HG02798 (cell line): Measurements from ENCODE around the gene FAM131A.
A peak's percentile ranks its signal among the peaks of the same experiment; 100 is the strongest.

ENCODE experiments used
- ATAC-seq: cut with Tn5 transposase; IDR thresholded peaks from one replicate; pipeline ENCODE4 v1.9.1; 2021; ENCODE audit warnings: mild to moderate bottlenecking; ENCODE audit not compliant: unreplicated experiment, poor library complexity

Gene FAM131A, protein sequence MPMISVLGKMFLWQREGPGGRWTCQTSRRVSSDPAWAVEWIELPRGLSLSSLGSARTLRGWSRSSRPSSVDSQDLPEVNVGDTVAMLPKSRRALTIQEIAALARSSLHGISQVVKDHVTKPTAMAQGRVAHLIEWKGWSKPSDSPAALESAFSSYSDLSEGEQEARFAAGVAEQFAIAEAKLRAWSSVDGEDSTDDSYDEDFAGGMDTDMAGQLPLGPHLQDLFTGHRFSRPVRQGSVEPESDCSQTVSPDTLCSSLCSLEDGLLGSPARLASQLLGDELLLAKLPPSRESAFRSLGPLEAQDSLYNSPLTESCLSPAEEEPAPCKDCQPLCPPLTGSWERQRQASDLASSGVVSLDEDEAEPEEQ

DNA sequence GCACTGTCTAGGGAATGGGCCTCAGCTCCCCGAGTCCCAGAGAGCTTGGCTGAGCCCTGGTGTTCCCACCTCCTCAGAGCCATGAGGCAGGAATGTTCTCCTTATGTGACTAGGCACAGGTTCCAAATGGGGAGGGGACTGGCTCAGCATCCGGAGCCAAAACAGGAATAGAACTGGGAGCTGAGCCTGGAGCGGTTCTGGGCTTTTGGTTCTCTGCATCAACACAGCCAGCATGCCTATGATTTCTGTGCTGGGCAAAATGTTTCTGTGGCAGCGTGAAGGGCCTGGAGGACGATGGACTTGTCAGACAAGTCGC lies at the start of gene FAM131A:
FAM131A (plus strand) TSS at position 202 of the 316 bp plus-strand sequence; CDS start at position 233, 31 bp downstream.
- ATAC-seq, result no peak

DNA sequence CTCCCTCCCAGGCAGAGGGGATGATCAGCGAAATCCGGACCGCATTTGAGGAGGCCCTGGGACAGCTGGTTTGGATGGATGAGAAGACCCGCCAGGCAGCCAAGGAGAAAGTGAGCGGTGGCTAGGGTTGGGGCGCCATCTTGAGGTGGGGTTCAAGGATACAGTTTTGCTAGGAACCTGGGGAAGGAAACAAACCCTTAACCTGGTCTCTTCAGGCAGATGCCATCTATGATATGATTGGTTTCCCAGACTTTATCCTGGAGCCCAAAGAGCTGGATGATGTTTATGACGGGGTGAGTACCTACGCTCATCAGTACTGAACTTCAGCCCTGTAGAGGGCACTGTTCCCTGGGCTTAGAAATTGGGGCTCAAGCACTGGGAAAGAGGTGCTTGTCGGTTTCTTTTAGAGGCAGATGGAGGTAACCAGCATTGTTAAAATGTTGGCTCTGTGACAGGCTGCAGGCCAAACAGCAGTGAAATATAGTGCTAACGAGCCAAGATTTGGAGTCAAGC lies 47.9 kb upstream of the FAM131A start:
- no peak for ATAC-seq

DNA sequence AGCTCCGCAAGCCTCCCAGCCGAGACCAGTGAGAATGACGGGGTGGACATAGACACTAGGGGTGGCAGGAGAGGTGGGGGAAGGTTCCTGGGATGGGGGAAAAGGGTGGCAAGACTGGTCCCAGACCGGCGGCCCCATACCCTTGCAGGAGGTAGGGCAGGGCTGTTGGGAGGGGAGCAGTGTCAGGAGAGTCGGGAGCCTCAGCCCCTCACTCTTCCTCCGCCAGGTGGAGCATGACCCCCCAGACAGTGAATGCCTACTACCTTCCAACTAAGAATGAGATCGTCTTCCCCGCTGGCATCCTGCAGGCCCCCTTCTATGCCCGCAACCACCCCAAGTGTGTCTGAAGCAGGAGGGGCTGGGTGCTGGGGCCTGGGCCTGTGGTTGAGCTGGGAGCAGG lies 47.1 kb upstream of the FAM131A start:
- no peak for ATAC-seq

DNA sequence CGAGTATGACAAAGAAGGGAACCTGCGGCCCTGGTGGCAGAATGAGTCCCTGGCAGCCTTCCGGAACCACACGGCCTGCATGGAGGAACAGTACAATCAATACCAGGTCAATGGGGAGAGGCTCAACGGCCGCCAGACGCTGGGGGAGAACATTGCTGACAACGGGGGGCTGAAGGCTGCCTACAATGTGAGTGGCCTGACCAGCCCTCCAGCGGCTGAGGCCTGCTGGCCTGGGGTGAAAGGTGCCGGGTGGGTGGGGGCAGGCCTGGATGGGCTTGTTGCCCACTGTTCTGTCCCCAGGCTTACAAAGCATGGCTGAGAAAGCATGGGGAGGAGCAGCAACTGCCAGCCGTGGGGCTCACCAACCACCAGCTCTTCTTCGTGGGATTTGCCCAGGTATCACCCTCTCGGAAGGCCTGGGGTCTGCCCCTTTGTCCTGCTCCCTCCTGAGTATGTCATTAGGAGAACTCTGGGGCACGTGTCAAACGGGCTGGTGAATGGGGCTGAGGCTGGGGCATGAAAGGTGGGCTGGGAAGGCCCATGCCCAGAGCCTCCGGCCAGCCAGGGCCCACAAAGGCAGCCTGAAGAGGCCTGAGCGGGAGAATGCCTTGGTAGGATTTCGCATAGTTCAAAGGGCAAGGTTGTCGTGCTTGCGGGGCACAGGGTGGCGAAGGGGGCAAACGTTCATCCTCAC lies 46.2 kb upstream of the FAM131A start:
- ATAC-seq, result no peak

DNA sequence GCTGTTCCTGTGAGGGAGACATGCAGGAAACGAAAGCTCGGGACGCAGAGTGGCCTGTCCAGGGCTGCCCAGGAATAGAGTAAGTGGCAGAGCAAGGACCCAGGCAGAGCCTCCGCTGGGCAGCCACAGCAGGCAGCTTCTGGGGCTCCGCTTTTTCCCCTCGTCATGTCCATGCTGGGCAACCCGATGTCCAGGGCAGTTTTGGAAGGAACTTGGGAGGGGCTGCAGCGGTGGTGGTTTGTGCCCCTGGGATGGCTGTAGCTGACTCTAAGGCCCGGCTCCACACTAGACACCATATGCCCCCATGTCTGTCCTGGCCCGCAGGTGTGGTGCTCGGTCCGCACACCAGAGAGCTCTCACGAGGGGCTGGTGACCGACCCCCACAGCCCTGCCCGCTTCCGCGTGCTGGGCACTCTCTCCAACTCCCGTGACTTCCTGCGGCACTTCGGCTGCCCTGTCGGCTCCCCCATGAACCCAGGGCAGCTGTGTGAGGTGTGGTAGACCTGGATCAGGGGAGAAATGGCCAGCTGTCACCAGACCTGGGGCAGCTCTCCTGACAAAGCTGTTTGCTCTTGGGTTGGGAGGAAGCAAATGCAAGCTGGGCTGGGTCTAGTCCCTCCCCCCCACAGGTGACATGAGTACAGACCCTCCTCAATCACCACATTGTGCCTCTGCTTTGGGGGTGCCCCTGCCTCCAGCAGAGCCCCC lies 45.5 kb upstream of the FAM131A start:
- ATAC-seq, result no peak

DNA sequence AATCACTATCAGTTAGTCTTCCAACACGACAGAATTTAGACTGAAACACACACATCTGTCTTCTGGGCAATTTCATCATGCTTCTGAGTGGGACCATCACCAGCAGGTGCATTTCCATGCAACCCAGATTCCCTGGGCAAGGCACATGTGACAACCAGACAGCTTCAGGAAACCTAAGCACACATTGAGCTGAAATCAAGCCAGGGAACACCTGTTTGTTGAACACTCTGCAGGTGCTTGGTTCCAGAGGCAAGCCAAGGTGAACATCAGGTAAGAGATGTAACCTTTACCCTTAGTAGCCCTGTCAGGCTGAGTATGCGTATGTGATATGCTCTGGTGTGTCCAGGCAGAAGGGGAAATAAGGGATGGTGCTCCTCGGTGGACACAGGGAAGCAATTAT lies 41.6 kb upstream of the FAM131A start:
- ATAC-seq, result no peak

DNA sequence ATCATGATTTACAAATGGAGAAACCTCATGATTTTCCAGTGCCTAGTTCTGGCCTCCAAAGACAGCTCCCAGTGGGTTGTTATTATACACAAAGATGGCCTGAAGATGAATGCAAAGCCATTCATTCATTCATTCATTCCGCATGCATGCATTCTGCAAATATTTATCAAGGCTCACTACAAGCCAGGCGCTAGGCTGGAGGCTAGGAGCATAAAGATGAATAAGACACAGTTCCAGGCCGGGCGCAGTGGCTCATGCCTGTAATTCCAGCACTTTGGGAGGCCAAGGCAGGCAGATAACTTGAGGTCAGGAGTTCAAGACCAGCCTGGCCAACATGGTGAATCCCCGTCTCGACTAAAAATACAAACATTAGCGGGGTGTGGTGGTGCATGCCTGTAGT lies 40.8 kb upstream of the FAM131A start:
- no peak for ATAC-seq

DNA sequence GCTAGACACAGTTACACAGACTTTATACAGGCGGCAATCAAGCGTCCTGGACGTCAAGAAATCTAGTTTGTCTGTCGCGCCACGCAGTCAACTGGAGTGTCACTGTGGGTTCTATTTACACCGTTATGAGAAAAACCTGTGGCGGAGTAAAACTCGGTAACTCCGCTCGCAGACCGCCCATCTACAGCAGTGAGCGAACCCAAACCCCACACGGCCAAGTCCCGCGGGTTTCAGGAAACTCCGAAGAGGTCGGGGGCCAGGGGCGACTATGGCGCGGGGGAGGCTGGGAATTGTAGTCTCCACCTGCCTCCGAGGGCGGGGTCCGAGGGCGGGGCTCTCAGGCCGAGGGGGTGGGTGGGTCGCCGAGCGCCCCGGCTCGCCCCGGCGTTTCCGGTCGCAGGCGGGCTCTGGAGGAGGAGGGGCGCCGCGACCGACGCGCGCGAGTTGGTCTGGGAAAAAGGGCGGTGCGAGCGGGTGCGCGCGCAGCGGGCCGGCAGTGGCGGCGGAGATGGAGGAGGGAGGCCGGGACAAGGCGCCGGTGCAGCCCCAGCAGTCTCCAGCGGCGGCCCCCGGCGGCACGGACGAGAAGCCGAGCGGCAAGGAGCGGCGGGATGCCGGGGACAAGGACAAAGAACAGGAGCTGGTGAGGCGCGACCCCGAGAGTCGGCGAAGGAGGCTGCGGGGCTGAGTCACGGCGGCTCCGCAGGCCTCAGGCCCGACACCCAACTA lies 38.5 kb upstream of the FAM131A start, which contains the start of gene PSMD2:
PSMD2 (plus strand) TSS at position 483 of the 729 bp plus-strand sequence; CDS start at position 509, 26 bp downstream.
- peak; percentile 95 for ATAC-seq

DNA sequence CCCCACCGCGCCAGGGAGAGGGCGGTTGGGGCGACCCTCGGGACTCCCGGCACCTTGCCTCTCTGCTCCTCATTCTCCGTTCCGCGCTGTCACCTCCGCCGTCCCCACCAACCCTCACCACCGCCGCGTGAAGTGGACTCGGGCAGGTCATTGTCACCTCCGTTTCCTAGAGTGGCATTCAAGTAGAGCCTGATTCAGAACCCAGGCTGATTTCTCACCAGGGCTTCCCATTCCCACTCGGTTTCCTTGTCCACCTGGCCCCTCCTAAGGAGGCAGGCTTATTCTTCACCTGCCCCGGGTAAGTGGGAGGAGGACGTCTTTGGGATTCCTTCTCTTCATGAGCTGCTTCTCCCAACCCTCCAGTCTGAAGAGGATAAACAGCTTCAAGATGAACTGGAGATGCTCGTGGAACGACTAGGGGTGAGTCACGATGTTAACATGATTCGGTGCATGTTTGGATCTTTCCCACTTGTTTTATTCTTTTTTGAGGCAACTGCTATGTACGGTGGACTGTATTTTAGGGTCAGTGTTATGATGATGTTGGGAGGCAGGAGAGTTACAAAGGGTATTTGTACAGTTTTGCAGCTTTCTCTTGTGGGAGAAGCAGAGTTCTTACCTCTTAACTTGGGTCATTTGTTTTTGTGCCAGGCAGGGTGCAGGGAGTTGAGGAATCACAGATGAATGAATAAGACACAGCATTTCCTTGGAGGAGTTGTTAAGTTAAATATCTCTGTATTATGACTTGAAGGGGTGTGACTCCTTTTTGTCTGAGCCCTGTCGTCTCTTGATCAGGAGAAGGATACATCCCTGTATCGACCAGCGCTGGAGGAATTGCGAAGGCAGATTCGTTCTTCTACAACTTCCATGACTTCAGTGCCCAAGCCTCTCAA lies 37.7 kb upstream of the FAM131A start:
- no peak for ATAC-seq

DNA sequence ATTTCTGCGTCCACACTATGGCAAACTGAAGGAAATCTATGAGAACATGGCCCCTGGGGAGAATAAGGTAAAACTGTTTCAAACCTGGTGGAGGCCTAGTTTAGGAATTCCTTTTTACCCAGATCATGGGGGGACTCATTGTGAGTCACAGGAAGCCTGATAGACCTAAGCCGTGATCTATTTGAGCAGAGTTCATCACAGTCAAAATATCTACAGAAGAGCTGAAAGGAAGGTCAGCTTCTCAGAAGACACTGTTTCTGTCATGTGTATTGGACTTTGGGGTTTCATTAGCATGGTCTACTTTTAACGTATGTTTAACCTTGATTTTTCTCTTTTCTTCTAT lies 37.1 kb upstream of the FAM131A start:
- no peak for ATAC-seq

DNA sequence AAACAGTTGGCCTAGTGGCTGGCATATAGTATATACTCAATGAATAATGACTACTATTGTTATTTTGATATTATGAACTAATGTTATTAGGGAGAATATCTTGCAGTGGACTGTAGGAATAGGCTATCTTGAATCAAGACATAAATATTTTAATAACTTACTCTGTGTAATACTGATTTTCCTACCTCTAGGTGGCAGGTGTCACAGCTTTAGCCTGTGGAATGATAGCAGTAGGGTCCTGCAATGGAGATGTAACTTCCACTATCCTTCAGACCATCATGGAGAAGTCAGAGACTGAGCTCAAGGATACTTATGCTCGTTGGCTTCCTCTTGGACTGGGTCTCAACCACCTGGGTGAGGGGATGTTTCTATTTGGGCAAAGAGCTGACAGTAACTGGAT lies 31.8 kb upstream of the FAM131A start:
- ATAC-seq, result no peak

DNA sequence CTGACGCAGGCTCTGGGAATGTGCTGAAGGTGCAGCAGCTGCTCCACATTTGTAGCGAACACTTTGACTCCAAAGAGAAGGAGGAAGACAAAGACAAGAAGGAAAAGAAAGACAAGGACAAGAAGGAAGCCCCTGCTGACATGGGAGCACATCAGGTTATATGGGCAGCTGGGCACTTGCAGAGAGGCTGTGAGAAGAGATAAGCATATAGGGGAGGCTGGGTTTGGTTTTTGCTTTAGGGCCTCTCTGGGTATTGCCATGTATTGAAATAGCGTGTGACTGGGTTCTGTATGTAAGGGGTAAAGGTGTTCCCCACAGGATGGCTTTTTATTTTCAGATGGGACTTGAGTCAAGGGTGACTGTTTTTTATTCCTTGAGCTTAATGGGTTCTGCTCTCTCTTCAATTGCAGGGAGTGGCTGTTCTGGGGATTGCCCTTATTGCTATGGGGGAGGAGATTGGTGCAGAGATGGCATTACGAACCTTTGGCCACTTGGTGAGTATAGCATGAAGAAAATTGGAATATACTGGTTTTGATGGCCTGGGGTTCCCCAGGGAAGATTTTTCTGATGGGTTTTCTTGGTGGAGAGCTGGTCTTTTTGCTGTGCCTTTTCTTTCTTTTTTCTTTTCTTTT lies 30.9 kb upstream of the FAM131A start:
- ATAC-seq, result no peak

DNA sequence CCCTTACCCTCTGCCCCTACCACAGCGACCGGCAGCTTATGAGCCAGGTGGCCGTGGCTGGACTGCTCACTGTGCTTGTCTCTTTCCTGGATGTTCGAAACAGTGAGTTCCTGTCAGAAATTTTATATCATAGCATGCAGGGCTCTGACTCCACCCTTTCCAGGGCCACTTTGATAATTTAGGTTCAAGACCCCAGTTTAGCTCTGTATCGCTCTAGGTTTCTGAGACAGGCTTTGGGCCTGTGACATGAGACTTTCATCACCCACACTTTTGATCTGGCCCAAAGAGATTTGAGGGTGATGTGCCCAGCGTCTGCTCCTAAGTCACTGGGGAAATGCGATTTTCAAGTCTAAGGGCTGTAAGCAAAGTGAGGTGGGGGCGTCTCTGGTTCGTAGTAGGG lies 29.5 kb upstream of the FAM131A start:
- ATAC-seq, result no peak

DNA sequence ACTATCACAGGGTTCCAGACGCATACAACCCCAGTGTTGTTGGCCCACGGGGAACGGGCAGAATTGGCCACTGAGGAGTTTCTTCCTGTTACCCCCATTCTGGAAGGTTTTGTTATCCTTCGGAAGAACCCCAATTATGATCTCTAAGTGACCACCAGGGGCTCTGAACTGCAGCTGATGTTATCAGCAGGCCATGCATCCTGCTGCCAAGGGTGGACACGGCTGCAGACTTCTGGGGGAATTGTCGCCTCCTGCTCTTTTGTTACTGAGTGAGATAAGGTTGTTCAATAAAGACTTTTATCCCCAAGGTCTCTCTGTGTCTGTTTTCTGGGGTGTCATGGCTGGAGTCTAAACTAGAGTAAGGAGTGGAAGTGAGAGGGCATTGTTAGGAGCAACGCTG lies 28.7 kb upstream of the FAM131A start:
- ATAC-seq, result no peak

DNA sequence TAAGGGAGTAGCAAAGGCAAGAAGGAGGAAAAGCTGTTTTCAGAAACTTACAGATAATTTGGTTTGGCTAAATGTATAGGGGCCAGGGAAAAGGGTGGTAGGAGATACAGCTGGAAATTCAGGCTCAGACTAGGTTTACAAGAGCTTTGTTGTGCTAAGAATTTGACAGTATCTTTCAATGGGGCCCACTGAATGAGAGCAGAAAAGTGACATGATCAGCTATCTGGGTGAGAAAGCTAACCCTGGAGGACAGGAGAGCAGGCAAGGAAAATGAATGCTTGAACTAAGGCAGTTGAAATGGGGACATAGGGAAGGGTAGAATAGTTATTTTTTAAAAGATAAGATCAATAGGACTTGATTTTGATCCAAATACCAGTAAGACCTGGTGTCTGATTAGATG lies 25.8 kb upstream of the FAM131A start:
- no peak for ATAC-seq

DNA sequence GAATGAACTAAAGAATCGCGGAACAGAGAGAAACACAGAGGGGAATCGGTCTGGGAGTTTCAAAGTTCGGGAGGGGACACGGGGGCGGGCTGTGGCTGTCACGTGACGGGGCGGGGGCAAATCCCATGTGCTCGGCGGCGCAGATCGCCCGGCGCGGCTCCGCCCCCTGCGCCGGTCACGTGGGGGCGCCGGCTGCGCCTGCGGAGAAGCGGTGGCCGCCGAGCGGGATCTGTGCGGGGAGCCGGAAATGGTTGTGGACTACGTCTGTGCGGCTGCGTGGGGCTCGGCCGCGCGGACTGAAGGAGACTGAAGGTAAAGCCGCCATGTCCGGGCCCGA lies 23.1 kb upstream of the FAM131A start, which contains the start of gene EIF4G1:
EIF4G1 (plus strand) TSS at position 244 of the 337 bp plus-strand sequence. CDS start 1,191 bp downstream, outside the sequence.
- ATAC-seq, result peak; percentile 90

DNA sequence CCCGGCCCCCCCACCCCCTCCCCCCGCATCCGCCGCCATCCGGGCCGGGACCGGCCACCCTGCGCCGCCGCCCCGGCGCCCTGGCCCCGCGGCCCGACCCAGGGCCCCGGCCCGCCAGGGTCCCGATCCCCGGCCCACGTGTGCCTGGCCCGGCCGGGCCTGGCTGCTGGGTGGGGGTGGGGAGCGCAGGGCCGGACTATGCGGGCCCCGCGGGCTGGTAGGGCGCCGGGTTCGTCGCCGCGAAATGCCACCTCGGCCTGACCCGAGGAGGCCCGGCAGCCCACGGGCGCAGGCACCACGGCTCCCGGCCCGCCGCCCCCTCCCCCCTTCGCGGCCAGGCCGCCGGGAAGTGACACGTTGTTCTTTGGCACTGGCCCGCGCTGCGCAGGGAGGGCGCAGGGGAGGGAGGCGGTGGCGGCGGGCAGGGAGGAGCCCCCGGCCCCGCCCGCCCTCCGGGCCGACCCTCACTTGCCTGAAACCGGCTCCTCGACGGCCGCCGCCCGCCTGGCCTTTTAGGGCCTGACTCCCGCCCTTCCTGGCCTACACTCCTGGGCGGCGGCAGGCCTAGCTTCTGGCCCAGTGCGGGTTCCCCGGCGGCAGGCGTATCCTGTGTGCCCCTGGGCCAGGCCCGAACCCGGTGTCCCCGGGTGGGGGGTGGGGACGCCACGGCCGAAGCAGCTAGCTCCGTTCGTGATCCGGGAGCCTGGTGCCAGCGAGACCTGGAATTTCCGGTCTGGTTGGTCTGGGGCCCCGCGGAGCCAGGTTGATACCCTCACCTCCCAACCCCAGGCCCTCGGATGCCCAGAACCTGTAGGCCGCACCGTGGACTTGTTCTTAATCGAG lies 22.5 kb upstream of the FAM131A start:
- ATAC-seq, result peak; percentile 51

DNA sequence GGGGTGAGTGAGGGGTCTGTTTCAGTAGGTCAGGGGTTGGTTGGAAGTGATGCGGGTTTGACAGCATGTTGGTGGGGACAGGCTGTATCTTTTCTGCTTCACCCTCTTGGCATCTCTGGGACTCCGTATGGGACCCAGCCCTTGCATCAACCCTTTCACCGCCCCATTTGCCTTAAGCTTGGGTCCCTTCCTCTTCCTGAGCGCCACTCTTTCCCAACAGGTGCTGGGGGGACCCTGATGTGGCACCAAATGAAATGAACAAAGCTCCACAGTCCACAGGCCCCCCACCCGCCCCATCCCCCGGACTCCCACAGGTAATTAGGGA lies 21.9 kb upstream of the FAM131A start:
- ATAC-seq, result no peak
